NCI-H1092 (cell line): ENCODE measurements around the gene URB1.
"Not testable (repeated sequence)": the region's sequence is repeated elsewhere in the genome, so short reads cannot be mapped to it uniquely, and the experiment has no call there.

Experiments
- DNase-seq: peaks from one replicate; lab custom pipeline; 2025; lab: John Stamatoyannopoulos, UW

The URB1 gene

GRCh38 chr21:32370998-32371766, 21.6 kb downstream of the URB1 start:
- no peak for DNase-seq

GRCh38 chr21:32368961-32369360, 23.9 kb downstream of the URB1 start:
- DNase-seq, result not testable (repeated sequence)

- no peak for DNase-seq
Observed at GRCh38 chr21:32368386-32368785, 24.4 kb downstream of the URB1 start.

- DNase-seq, result no peak
Observed at GRCh38 chr21:32367158-32367557, 25.7 kb downstream of the URB1 start.

GRCh38 chr21:32366191-32366590, 26.6 kb downstream of the URB1 start:
- DNase-seq, result no peak

- no peak for DNase-seq
Observed at GRCh38 chr21:32364796-32365195, 28.0 kb downstream of the URB1 start.

- no peak for DNase-seq
Observed at GRCh38 chr21:32364387-32364786, 28.4 kb downstream of the URB1 start.

- DNase-seq, result no peak
Observed at GRCh38 chr21:32360401-32360975, 32.3 kb downstream of the URB1 start.

- DNase-seq, result no peak
Observed at GRCh38 chr21:32359719-32360260, 33.0 kb downstream of the URB1 start.

- no peak for DNase-seq
Observed at GRCh38 chr21:32356874-32357395, 35.9 kb downstream of the URB1 start.

GRCh38 chr21:32353002-32353711, 39.7 kb downstream of the URB1 start:
- DNase-seq, result no peak

- no peak for DNase-seq
Observed at GRCh38 chr21:32352526-32352925, 40.3 kb downstream of the URB1 start.

- DNase-seq, result no peak
Observed at GRCh38 chr21:32351428-32351827, 41.4 kb downstream of the URB1 start.

GRCh38 chr21:32350981-32351380, 41.8 kb downstream of the URB1 start:
- no peak for DNase-seq

GRCh38 chr21:32350211-32350980, 42.4 kb downstream of the URB1 start:
- no peak for DNase-seq

- no peak for DNase-seq
Observed at GRCh38 chr21:32349333-32349944, 43.4 kb downstream of the URB1 start.

- no peak for DNase-seq
Observed at GRCh38 chr21:32348604-32349332, 44.0 kb downstream of the URB1 start.

- no peak for DNase-seq
Observed at GRCh38 chr21:32347977-32348376, 44.8 kb downstream of the URB1 start.

GRCh38 chr21:32347351-32347750, 45.5 kb downstream of the URB1 start:
- no peak for DNase-seq

- no peak for DNase-seq
Observed at GRCh38 chr21:32346951-32347350, 45.9 kb downstream of the URB1 start.
